Measurements from ENCODE around the gene FGF19.

Gene FGF19

GRCh38 chr11:69726019-69726418 lies 22.2 kb upstream of the FGF19 start:
- no peak overlapping the region for H3K4me3 Mint-ChIP-seq
- TF ChIP-seq, protein P1, sequence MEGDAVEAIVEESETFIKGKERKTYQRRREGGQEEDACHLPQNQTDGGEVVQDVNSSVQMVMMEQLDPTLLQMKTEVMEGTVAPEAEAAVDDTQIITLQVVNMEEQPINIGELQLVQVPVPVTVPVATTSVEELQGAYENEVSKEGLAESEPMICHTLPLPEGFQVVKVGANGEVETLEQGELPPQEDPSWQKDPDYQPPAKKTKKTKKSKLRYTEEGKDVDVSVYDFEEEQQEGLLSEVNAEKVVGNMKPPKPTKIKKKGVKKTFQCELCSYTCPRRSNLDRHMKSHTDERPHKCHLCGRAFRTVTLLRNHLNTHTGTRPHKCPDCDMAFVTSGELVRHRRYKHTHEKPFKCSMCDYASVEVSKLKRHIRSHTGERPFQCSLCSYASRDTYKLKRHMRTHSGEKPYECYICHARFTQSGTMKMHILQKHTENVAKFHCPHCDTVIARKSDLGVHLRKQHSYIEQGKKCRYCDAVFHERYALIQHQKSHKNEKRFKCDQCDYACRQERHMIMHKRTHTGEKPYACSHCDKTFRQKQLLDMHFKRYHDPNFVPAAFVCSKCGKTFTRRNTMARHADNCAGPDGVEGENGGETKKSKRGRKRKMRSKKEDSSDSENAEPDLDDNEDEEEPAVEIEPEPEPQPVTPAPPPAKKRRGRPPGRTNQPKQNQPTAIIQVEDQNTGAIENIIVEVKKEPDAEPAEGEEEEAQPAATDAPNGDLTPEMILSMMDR (IDR thresholded peaks at IDR 0.05): no peak
- DNase-seq: no peak
- H3K36me3 Mint-ChIP-seq (ENCODE audit: low read depth): no peaks in the 10 kb centered on the region
- H3K4me1 Mint-ChIP-seq: peaks cover 45% of the 10 kb centered on the region
- no peak overlapping the region for H3K27ac Mint-ChIP-seq
- peaks cover 59% of the 10 kb centered on the region for H3K27me3 Mint-ChIP-seq (ENCODE audit: low read depth, poor library complexity)
- H3K9me3 Mint-ChIP-seq: no peaks in the 10 kb centered on the region

DNA sequence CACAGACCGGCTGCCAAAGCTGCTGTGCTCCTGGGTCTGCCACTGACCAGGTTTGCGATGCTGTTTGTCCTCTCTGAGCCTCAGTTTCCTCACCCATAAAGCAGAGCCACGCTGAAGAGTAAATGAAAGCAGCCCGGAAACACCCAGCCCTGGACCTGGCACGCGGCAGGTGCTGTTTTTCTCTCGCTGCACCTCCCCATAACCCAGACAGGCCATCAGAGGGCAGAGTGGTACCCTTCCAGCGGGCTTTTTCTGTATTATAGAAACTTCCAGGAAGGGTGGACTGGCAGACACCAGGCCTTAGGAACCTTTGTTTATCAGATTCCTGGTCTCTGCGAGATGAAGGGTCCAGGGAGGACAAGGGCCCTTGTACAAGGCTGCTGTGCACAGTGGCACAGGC lies 17.9 kb upstream of the FGF19 start:
- no peaks in the 10 kb centered on the region for H3K36me3 Mint-ChIP-seq (ENCODE audit: low read depth)
- H3K27me3 Mint-ChIP-seq (ENCODE audit: low read depth, poor library complexity): peaks cover 48% of the 10 kb centered on the region
- peaks cover 55% of the 10 kb centered on the region for H3K4me1 Mint-ChIP-seq
- no peak for DNase-seq
- no peaks in the 10 kb centered on the region for H3K9me3 Mint-ChIP-seq
- TF ChIP-seq, protein P1 (IDR thresholded peaks at IDR 0.05): no peak
- peak overlapping the region; percentile 42 for H3K27ac Mint-ChIP-seq
- H3K4me3 Mint-ChIP-seq: no peak overlapping the region

DNA sequence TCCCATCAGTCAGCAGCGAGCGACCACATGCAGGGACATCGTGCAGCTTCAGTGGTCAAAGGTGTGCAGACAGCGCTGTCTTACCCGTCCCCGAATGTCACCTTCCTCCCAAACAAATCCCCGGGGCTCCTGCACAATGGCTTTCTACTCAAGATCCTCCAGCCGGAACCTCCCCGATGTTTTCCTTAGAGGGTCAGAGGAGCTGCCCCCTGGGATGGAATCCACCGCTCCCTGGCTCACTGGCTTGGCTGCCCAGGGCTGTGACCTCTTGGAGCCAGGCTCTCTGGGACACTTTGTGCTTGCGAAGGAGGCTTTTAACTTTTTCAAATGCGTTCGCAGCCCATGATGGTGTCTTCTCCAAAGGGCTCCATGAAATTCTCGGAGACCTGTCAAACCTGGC lies 17.3 kb upstream of the FGF19 start:
- no peaks in the 10 kb centered on the region for H3K36me3 Mint-ChIP-seq (ENCODE audit: low read depth)
- peaks cover 53% of the 10 kb centered on the region for H3K4me1 Mint-ChIP-seq
- no peaks in the 10 kb centered on the region for H3K9me3 Mint-ChIP-seq
- TF ChIP-seq, protein P1 (IDR thresholded peaks at IDR 0.05): no peak
- H3K27me3 Mint-ChIP-seq (ENCODE audit: low read depth, poor library complexity): peaks cover 46% of the 10 kb centered on the region
- no peak overlapping the region for H3K4me3 Mint-ChIP-seq
- H3K27ac Mint-ChIP-seq: peak overlapping the region; percentile 89
- DNase-seq: peak; percentile 66

DNA sequence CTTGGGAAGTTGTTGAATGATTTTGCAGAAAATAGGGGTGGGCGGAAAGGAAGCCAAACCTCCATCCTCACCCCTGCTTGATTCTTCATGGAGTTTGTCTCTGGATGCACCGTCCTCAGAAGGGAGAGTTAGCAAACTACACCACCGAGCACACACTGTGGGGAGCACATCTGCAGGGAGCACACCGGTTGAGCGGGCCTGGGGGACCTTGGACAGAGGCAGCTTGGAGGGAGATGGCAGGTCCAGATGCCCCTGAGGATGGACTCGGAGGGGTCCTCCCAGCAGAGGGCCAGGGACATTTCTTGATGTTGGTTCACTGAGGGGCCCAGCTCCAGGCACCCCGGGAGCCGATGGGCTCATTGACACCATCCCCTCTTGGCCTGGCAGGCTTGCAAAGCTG lies 15.1 kb upstream of the FGF19 start:
- Mint-ChIP-seq H3K27me3 (ENCODE audit: low read depth, poor library complexity) (peaks cover 42% of the 10 kb centered on the region), H3K36me3 (ENCODE audit: low read depth) (no peaks in the 10 kb centered on the region), H3K4me1 (peaks cover 56% of the 10 kb centered on the region), H3K27ac (no peak overlapping the region), H3K9me3 (no peaks in the 10 kb centered on the region), H3K4me3 (no peak overlapping the region)
- DNase-seq: no peak
- TF ChIP-seq, protein P1 (IDR thresholded peaks at IDR 0.05): no peak

- Mint-ChIP-seq H3K27me3 (ENCODE audit: low read depth, poor library complexity) (peaks cover 41% of the 10 kb centered on the region), H3K36me3 (ENCODE audit: low read depth) (no peaks in the 10 kb centered on the region), H3K4me3 (no peak overlapping the region), H3K4me1 (peaks cover 56% of the 10 kb centered on the region), H3K27ac (no peak overlapping the region), H3K9me3 (no peaks in the 10 kb centered on the region)
- DNase-seq: peak; percentile 83
- TF ChIP-seq, protein P1 (IDR thresholded peaks at IDR 0.05): peak; percentile 86
Measured at GRCh38 chr11:69718147-69718546, 14.3 kb upstream of the FGF19 start.

GRCh38 chr11:69716891-69717747 lies 13.3 kb upstream of the FGF19 start:
- peaks cover 31% of the 10 kb centered on the region for H3K27me3 Mint-ChIP-seq (ENCODE audit: low read depth, poor library complexity)
- DNase-seq: no peak
- H3K9me3 Mint-ChIP-seq: no peaks in the 10 kb centered on the region
- no peak overlapping the region for H3K4me3 Mint-ChIP-seq
- TF ChIP-seq, protein P1 (IDR thresholded peaks at IDR 0.05): no peak
- H3K27ac Mint-ChIP-seq: no peak overlapping the region
- H3K4me1 Mint-ChIP-seq: peaks cover 48% of the 10 kb centered on the region
- H3K36me3 Mint-ChIP-seq (ENCODE audit: low read depth): no peaks in the 10 kb centered on the region

Data from nephron progenitor cell (in vitro differentiated cells).